H1 (cell line): ENCODE data around the gene NTRK2. TPM values are rescaled to one million over a fixed set of nuclear protein-coding genes. Genes with fewer than 3 reads are reported as not detected.

ENCODE experiments used
- CTCF ChIA-PET: fragments of 300-600 bp; sonication (Branson Sonifier 250); formaldehyde crosslinking; loops from one replicate; lab custom pipeline; 2021; ENCODE audit not compliant: partially characterized antibody; lab: Charles Lee
- POLR2A ChIA-PET: fragments of 300-600 bp; sonication (Branson Sonifier 250); formaldehyde crosslinking; loops from one replicate; lab custom pipeline; 2021; ENCODE audit warnings: inconsistent platforms; ENCODE audit not compliant: partially characterized antibody; lab: Charles Lee
- DNase-seq, 2 experiments: peaks; one replicate each; pipeline versions ENCODE4 v3.0.0 to v3.0.0-alpha.2; 2010 to 2022; ENCODE audit warnings: low spot score in 2 of 2, low read depth in 1 of 2, mixed read lengths in 1 of 2
- FAIRE-seq: peaks from 2 replicates; lab custom pipeline; 2011; peaks lifted over from hg19 to GRCh38; lab: Jason Lieb, UNC
- H2AFZ ChIP-seq: 2 replicates; pipeline ENCODE4 v1.8.1; 2012; ENCODE audit warnings: low read length, inconsistent platforms
- H2AK5ac ChIP-seq: 2 replicates; pipeline ENCODE4 v1.6.1; 2013; ENCODE audit warnings: low read depth, low read length
- H2BK120ac ChIP-seq: replicated peaks from 2 replicates; pipeline ENCODE3; 2013; ENCODE audit warnings: low read depth, low read length, inconsistent platforms
- H2BK12ac ChIP-seq: 2 replicates; pipeline ENCODE4 v1.6.1; 2013; ENCODE audit warnings: low read depth, low read length
- H2BK15ac ChIP-seq: 2 replicates; pipeline ENCODE4 v1.6.1; 2013; ENCODE audit warnings: low read length
- H2BK20ac ChIP-seq: 2 replicates; pipeline ENCODE4 v1.6.1; 2013; ENCODE audit warnings: low read length
- H2BK5ac ChIP-seq: 2 replicates; pipeline ENCODE4 v1.6.1; 2013; ENCODE audit warnings: low read depth, low read length
- H3K14ac ChIP-seq: 2 replicates; pipeline ENCODE4 v1.6.1; 2013; ENCODE audit warnings: inconsistent platforms; ENCODE audit not compliant: insufficient read length
- H3K18ac ChIP-seq: 2 replicates; pipeline ENCODE4 v1.6.1; 2013; ENCODE audit warnings: low read length; ENCODE audit errors: extremely low read depth
- H3K23ac ChIP-seq: 2 replicates; pipeline ENCODE4 v1.6.1; 2013; ENCODE audit warnings: inconsistent platforms; ENCODE audit not compliant: insufficient read length
- H3K23me2 ChIP-seq: 2 replicates; pipeline ENCODE4 v1.6.1; 2013; ENCODE audit warnings: low read depth, low read length
- H3K27ac ChIP-seq: 2 replicates; pipeline ENCODE4 v1.6.1; 2011; ENCODE audit warnings: low read depth, low read length, inconsistent platforms
- H3K27me3 ChIP-seq, 4 experiments: replicated peaks in 1 of 4; 1 replicate in 1 of 4; 2 replicates in 3 of 4; pipeline versions ENCODE4 v1.6.1 to v1.8.1; 2011 to 2013; ENCODE audit warnings: low read length in 3 of 4, mild to moderate bottlenecking in 3 of 4, inconsistent platforms in 2 of 4, mixed read lengths in 2 of 4, moderate library complexity in 1 of 4; ENCODE audit not compliant: control insufficient read depth in 3 of 4, insufficient read depth in 3 of 4; ENCODE audit errors: extremely low read depth in 1 of 4
- H3K36me3 ChIP-seq, 4 experiments: 2 replicates each; pipeline versions ENCODE4 v1.6.1 to v1.8.1; 2011 to 2013; ENCODE audit warnings: mild to moderate bottlenecking in 4 of 4, low read length in 3 of 4, moderate library complexity in 2 of 4, control low read depth in 1 of 4, inconsistent platforms in 1 of 4; ENCODE audit not compliant: insufficient read depth in 4 of 4, control insufficient read depth in 2 of 4
- H3K4ac ChIP-seq: replicated peaks from 2 replicates; pipeline ENCODE3; 2013; ENCODE audit warnings: low read length, low read depth, mixed read lengths, inconsistent platforms; ENCODE audit not compliant: insufficient read length
- H3K4me1 ChIP-seq, 4 experiments: replicated peaks in 1 of 4; 1 replicate in 1 of 4; 2 replicates in 3 of 4; pipeline versions ENCODE4 v1.6.1 to v1.8.1; 2011 to 2013; ENCODE audit warnings: low read length in 3 of 4, inconsistent platforms in 2 of 4, mixed read lengths in 1 of 4; ENCODE audit not compliant: insufficient read depth in 4 of 4, control insufficient read depth in 3 of 4
- H3K4me2 ChIP-seq, 2 experiments: 2 replicates each; pipeline versions ENCODE4 v1.6.1 to v1.8.1; 2011 to 2013; ENCODE audit warnings: low read depth in 2 of 2, low read length in 2 of 2, control low read depth in 1 of 2, inconsistent platforms in 1 of 2, mild to moderate bottlenecking in 1 of 2; ENCODE audit not compliant: insufficient read depth in 1 of 2
- H3K4me3 ChIP-seq, 4 experiments: fragments of 200-600, 300-600 bp in 1 of 4; sonication (generic), shearing (Covaris generic), sonication (Bioruptor Twin) in 1 of 4; 2 replicates each; pipeline versions ENCODE4 v1.5.1 to v1.8.1; 2011 to 2016; ENCODE audit warnings: low read length in 4 of 4, low read depth in 3 of 4, control low read depth in 2 of 4, inconsistent platforms in 2 of 4, mild to moderate bottlenecking in 2 of 4, mixed read lengths in 1 of 4, moderate library complexity in 1 of 4; ENCODE audit not compliant: insufficient read depth in 2 of 4; ENCODE audit errors: extremely low read depth in 1 of 4
- H3K56ac ChIP-seq: replicated peaks from 2 replicates; pipeline ENCODE3; 2013; ENCODE audit warnings: low read depth, mild to moderate bottlenecking, mixed read lengths, low read length, inconsistent platforms; ENCODE audit not compliant: insufficient read length
- H3K79me1 ChIP-seq: 2 replicates; pipeline ENCODE4 v1.6.1; 2013; ENCODE audit warnings: low read depth, low read length, control low read depth
- H3K79me2 ChIP-seq, 2 experiments: 2 replicates each; pipeline versions ENCODE4 v1.6.1 to v1.8.1; 2012 to 2013; ENCODE audit warnings: low read length in 2 of 2, mild to moderate bottlenecking in 2 of 2, inconsistent platforms in 1 of 2; ENCODE audit not compliant: insufficient read depth in 2 of 2, control insufficient read depth in 1 of 2
- H3K9ac ChIP-seq, 4 experiments: replicated peaks in 1 of 4; 1 replicate in 1 of 4; 2 replicates in 3 of 4; pipeline versions ENCODE4 v1.6.1 to v1.8.1; 2011 to 2013; ENCODE audit warnings: low read depth in 3 of 4, low read length in 3 of 4, control low read depth in 2 of 4, mild to moderate bottlenecking in 2 of 4, moderate library complexity in 2 of 4, inconsistent platforms in 1 of 4; ENCODE audit errors: extremely low read depth in 1 of 4
- H3K9me3 ChIP-seq, 2 experiments: 2 replicates each; pipeline versions ENCODE4 v1.6.1 to v1.8.1; 2012 to 2013; ENCODE audit warnings: mild to moderate bottlenecking in 2 of 2, moderate library complexity in 2 of 2, control low read depth in 1 of 2, inconsistent platforms in 1 of 2, low read depth in 1 of 2, low read length in 1 of 2, mixed read lengths in 1 of 2; ENCODE audit not compliant: insufficient read depth in 2 of 2
- H4K20me1 ChIP-seq, 2 experiments: replicated peaks in 1 of 2; 2 replicates each; pipeline versions ENCODE3 to v1.8.1; 2011 to 2013; ENCODE audit warnings: inconsistent platforms in 2 of 2, low read length in 2 of 2, mild to moderate bottlenecking in 1 of 2; ENCODE audit not compliant: insufficient read depth in 2 of 2, control insufficient read depth in 1 of 2
- H4K5ac ChIP-seq: 2 replicates; pipeline ENCODE4 v1.6.1; 2013; ENCODE audit warnings: low read length, low read depth, mixed read lengths, inconsistent platforms; ENCODE audit not compliant: insufficient read length
- H4K8ac ChIP-seq: 2 replicates; pipeline ENCODE4 v1.8.0; 2013; ENCODE audit warnings: mild to moderate bottlenecking, moderate library complexity, low read length, inconsistent platforms; ENCODE audit not compliant: insufficient read depth; ENCODE audit errors: extremely low read depth
- H4K91ac ChIP-seq: replicated peaks from 2 replicates; pipeline ENCODE3; 2013; ENCODE audit warnings: low read length, mixed read lengths, inconsistent platforms; ENCODE audit not compliant: insufficient read length
- ATF2 ChIP-seq: IDR thresholded peaks from 2 replicates; pipeline ENCODE4 v1.6.1; 2012; ENCODE audit warnings: low read length, inconsistent platforms
- CBX8 ChIP-seq: fragments of 300-800, 300-1000 bp; sonication (generic); IDR thresholded peaks from 2 replicates; pipeline ENCODE4 v1.7.1; 2016; ENCODE audit warnings: low read depth, low read length, borderline replicate concordance
- CEBPB ChIP-seq: IDR thresholded peaks from 2 replicates; pipeline ENCODE4 v1.6.1; 2012; ENCODE audit warnings: low read depth, low read length
- HDAC6 ChIP-seq: IDR thresholded peaks from one replicate; pipeline ENCODE4 v1.7.1; 2012; ENCODE audit warnings: low read depth, mild to moderate bottlenecking, inconsistent platforms, low read length, moderate library complexity
- KDM4A ChIP-seq: IDR thresholded peaks from one replicate; pipeline ENCODE4 v1.7.1; 2012; ENCODE audit warnings: low read depth, mild to moderate bottlenecking, moderate library complexity, low read length, inconsistent platforms; ENCODE audit not compliant: severe bottlenecking
- NANOG ChIP-seq: IDR thresholded peaks from 2 replicates; pipeline ENCODE4 v1.6.1; 2011; ENCODE audit warnings: low read length, low read depth, mild to moderate bottlenecking, inconsistent platforms; ENCODE audit not compliant: insufficient read depth, poor library complexity, severe bottlenecking
- SIN3A ChIP-seq, 2 experiments: IDR thresholded peaks in 1 of 2; conservative IDR thresholded peaks in 1 of 2; 2 replicates each; pipeline ENCODE4 v1.6.1; 2011 to 2012; ENCODE audit warnings: low read length in 2 of 2, improper control_type of control experiment in 1 of 2, low read depth in 1 of 2, mild to moderate bottlenecking in 1 of 2
- SP4 ChIP-seq: IDR thresholded peaks from 2 replicates; pipeline ENCODE4 v1.6.1; 2012; ENCODE audit warnings: low read length, inconsistent platforms
- WGBS, 2 experiments: shearing (Covaris generic) in 1 of 2; methylation state at CpG; one replicate each; pipeline versions ENCODE4 v1.1.6 to v1.1.7; 2013 to 2015; ENCODE audit warnings: low lambda C conversion rate in 2 of 2, mixed read lengths in 2 of 2, inconsistent platforms in 1 of 2, low coverage in 1 of 2, missing lambda C conversion rate in 1 of 2; ENCODE audit not compliant: insufficient replicate concordance in 2 of 2, insufficient coverage in 1 of 2, insufficient read length in 1 of 2; ENCODE audit errors: extremely low coverage in 1 of 2, missing lambda C conversion rate in 1 of 2; 5-methylcytosine and 5-hydroxymethylcytosine counted together
- polyA plus RNA-seq, 7 experiments: library from polyadenylated mRNA; depleted of rRNA in 3 of 7; stranded (reverse) in 5 of 7; unstranded in 2 of 7; fragments of >200 nt in 5 of 7; fragments of 200-250 nt in 2 of 7; gene quantifications; 1 replicate in 5 of 7; 2 replicates in 1 of 7; 4 replicates in 1 of 7; pipeline versions ENCODE4 v1.2.1 to v1.2.3, GENCODE V29; 2011 to 2013; ENCODE audit warnings: missing spikeins in 2 of 7, mixed read lengths in 2 of 7
- total RNA-seq: library from RNA; stranded (reverse); fragmentation: NEBNext Ultra II Directional; extraction: Animal tissue kit (Norgen Biotek cat#: 25700); gene quantifications from 2 replicates; pipeline ENCODE4 v1.2.1, GENCODE V29; 2021

The NTRK2 gene
- total and polyA plus RNA-seq, 2 of the 8 experiments (the other 6 are each of a cell fraction or from before 2014, with no cell fraction given), result 0.03 to 0.04 TPM

GRCh38 chr9:84761137-84761808, 91.7 kb downstream of the NTRK2 start:
- no peaks in the 10 kb centered on the region for H3K9me3 ChIP-seq
- H4K8ac ChIP-seq, result no peak overlapping the region
- ChIA-PET CTCF (interaction anchor here (1.3 kb wide), 1 partner anchor 20 kb away, joined by 6 read pairs; no protein-coding TSS in a partner anchor), POLR2A (no interaction called here)
- H2BK5ac ChIP-seq, result no peak overlapping the region
- no peak overlapping the region for H2BK15ac ChIP-seq
- H3K27ac ChIP-seq, result no peak overlapping the region
- H4K20me1 ChIP-seq, result no peaks in the 10 kb centered on the region
- no peak overlapping the region for H3K23ac ChIP-seq
- no peaks in the 10 kb centered on the region for H3K36me3 ChIP-seq
- 87% methylated on average over 2 of the region's 2 CpGs; no CpG with 5 or more reads in 1 of the 2 experiments for WGBS, 2 experiments
- H3K18ac ChIP-seq, result no peak overlapping the region
- H3K79me1 ChIP-seq, result no peaks in the 10 kb centered on the region
- DNase-seq (no peak), FAIRE-seq (no peak)
- H3K27me3 ChIP-seq, result no peaks in the 10 kb centered on the region
- no peak overlapping the region for H2AK5ac ChIP-seq
- H2BK20ac ChIP-seq, result no peak overlapping the region
- no peak overlapping the region for H4K91ac ChIP-seq
- no peak overlapping the region for H2BK12ac ChIP-seq
- H3K4me3 ChIP-seq, result no peak overlapping the region
- H3K4ac ChIP-seq, result no peak overlapping the region
- H3K14ac ChIP-seq, result no peak overlapping the region
- no peak overlapping the region for H3K4me2 ChIP-seq
- H4K5ac ChIP-seq, result no peak overlapping the region
- no peaks in the 10 kb centered on the region for H3K79me2 ChIP-seq
- H3K23me2 ChIP-seq, result no peaks in the 10 kb centered on the region
- no peak overlapping the region for H3K56ac ChIP-seq
- no peak overlapping the region for H3K9ac ChIP-seq
- H2AFZ ChIP-seq, result no peak overlapping the region
- H3K4me1 ChIP-seq, result no peaks in the 10 kb centered on the region
- H2BK120ac ChIP-seq, result no peak overlapping the region
- TF ChIP-seq CEBPB, result no peak
- TF ChIP-seq NANOG, result no peak
- TF ChIP-seq KDM4A, result no peak
- no peak for TF ChIP-seq HDAC6
- no peak for TF ChIP-seq SP4
- TF ChIP-seq SIN3A (conservative IDR thresholded peaks at IDR 0.05 in 1 of 2, IDR thresholded peaks at IDR 0.05 in 1 of 2; ENCODE audit: low read depth in 1 of 2, low read length in 2 of 2), result no peak
- TF ChIP-seq ATF2, result no peak
- TF ChIP-seq CBX8, result no peak
